ENCODE results near the gene GPX3. TPM values are rescaled to one million over a fixed set of nuclear protein-coding genes. Genes with fewer than 3 reads are reported as not detected.

GPX3 gene
- total and polyA plus RNA-seq, 9 of the 15 experiments (the other 6 are each of a cell fraction or from before 2014, with no cell fraction given): 0.25 to 0.86 TPM; not detected in 7

GRCh38 chr5:151042453-151043093 lies 22.2 kb downstream of the GPX3 start:
- H3K4me1 ChIP-seq (replicated peaks in 1 of 2; ENCODE audit: control insufficient read depth in 2 of 2, insufficient read depth in 2 of 2, low read length in 2 of 2): peaks cover 0 to 4% of the 10 kb centered on the region in 2 experiments; a peak in 1 of 5 replicates
- no peak overlapping the region for H2AFZ ChIP-seq (ENCODE audit: low read depth, low read length)
- in situ Hi-C loops (cut with MboI): no loop called here
- H3K4me3 ChIP-seq: no peak overlapping the region
- ChIA-PET CTCF (ENCODE audit: low intra/inter-chr PET ratio) (no interaction called here), POLR2A (interaction anchor here (0.7 to 1.4 kb wide), 2 partner anchors 12 to 73 kb away, joined by 3 to 4 read pairs; no protein-coding TSS in a partner anchor)
- FAIRE-seq (no peak), DNase-seq (ENCODE audit: extremely low read depth in 1 of 4, low spot score in 3 of 4) (no peak), ATAC-seq (no peak)
- H3K9ac ChIP-seq (ENCODE audit: insufficient read depth in 1 of 2, low read depth in 2 of 2, low read length in 2 of 2): peak overlapping the region in 1 of 2 experiments; percentile 39; a peak in 2 of 4 replicates
- intact Hi-C loops (cut with micrococcal nuclease): no loop called here
- no peaks in the 10 kb centered on the region for H3K9me3 ChIP-seq (replicated peaks; ENCODE audit: control insufficient read depth, insufficient read depth, low read depth, low read length)
- WGBS (ENCODE audit: insufficient coverage, low coverage, missing lambda C conversion rate): 91% methylated on average over 12 of the region's 12 CpGs
- H3K27ac ChIP-seq (ENCODE audit: extremely low read depth, low read depth, low read length): no peak overlapping the region
- BruUV-seq (replicated peaks): no TSS peak
- no peaks in the 10 kb centered on the region for H4K20me1 ChIP-seq (replicated peaks; ENCODE audit: control insufficient read depth, insufficient read depth, low read length)
- H3K9me1 ChIP-seq (ENCODE audit: control insufficient read depth, insufficient read depth, low read length): no peaks in the 10 kb centered on the region
- H3K4me2 ChIP-seq (ENCODE audit: insufficient read depth, low read length): no peak overlapping the region
- H3K79me2 ChIP-seq (ENCODE audit: control insufficient read depth, insufficient read depth, low read length): no peaks in the 10 kb centered on the region
- H3K27me3 ChIP-seq (ENCODE audit: control insufficient read depth in 2 of 2, insufficient read depth in 2 of 2, low read length in 2 of 2): no peaks in the 10 kb centered on the region
- peaks cover 75% of the 10 kb centered on the region for H3K36me3 ChIP-seq (ENCODE audit: control insufficient read depth, insufficient read depth, low read length)
- TF ChIP-seq TAF1 (IDR thresholded peaks at IDR 0.05; ENCODE audit: control insufficient read depth, extremely low read depth, insufficient read depth, low read length, severe bottlenecking) (no peak), NELFE (IDR thresholded peaks at IDR 0.05; ENCODE audit: insufficient read depth, insufficient read length) (no peak), STAG1 (CRISPR knock-in tag; IDR thresholded peaks at IDR 0.05; ENCODE audit: borderline replicate concordance) (no peak), NCOA1 (IDR thresholded peaks at IDR 0.05; ENCODE audit: low read depth) (no peak), ZNF431 (CRISPR knock-in tag; IDR thresholded peaks at IDR 0.05) (no peak), POU5F1 (IDR thresholded peaks at IDR 0.05; ENCODE audit: borderline replicate concordance, low read depth, low read length, partially characterized antibody) (no peak), USF1 (CRISPR knock-in tag; IDR thresholded peaks at IDR 0.05) (no peak), RFX7 (CRISPR knock-in tag; IDR thresholded peaks at IDR 0.05) (no peak), ZNF778 (CRISPR knock-in tag; IDR thresholded peaks at IDR 0.05) (no peak), ILF3 (IDR thresholded peaks at IDR 0.05; ENCODE audit: borderline replicate concordance) (no peak), PKNOX1 (IDR thresholded peaks at IDR 0.05) (no peak), BCOR (IDR thresholded peaks at IDR 0.05) (no peak), RBM39 (optimal IDR thresholded peaks at IDR 0.05; ENCODE audit: low read depth, low read length) (no peak), ZNF23 (CRISPR knock-in tag; IDR thresholded peaks at IDR 0.05) (no peak), TCF7 (IDR thresholded peaks at IDR 0.05; ENCODE audit: borderline replicate concordance) (no peak), HNRNPH1 (optimal IDR thresholded peaks at IDR 0.05; ENCODE audit: low read depth, low read length) (no peak)
- TF ChIP-seq, protein P1, sequence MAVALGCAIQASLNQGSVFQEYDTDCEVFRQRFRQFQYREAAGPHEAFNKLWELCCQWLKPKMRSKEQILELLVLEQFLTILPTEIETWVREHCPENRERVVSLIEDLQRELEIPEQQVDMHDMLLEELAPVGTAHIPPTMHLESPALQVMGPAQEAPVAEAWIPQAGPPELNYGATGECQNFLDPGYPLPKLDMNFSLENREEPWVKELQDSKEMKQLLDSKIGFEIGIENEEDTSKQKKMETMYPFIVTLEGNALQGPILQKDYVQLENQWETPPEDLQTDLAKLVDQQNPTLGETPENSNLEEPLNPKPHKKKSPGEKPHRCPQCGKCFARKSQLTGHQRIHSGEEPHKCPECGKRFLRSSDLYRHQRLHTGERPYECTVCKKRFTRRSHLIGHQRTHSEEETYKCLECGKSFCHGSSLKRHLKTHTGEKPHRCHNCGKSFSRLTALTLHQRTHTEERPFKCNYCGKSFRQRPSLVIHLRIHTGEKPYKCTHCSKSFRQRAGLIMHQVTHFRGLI (CRISPR knock-in tag; IDR thresholded peaks at IDR 0.05): no peak
- TF ChIP-seq, protein P2, sequence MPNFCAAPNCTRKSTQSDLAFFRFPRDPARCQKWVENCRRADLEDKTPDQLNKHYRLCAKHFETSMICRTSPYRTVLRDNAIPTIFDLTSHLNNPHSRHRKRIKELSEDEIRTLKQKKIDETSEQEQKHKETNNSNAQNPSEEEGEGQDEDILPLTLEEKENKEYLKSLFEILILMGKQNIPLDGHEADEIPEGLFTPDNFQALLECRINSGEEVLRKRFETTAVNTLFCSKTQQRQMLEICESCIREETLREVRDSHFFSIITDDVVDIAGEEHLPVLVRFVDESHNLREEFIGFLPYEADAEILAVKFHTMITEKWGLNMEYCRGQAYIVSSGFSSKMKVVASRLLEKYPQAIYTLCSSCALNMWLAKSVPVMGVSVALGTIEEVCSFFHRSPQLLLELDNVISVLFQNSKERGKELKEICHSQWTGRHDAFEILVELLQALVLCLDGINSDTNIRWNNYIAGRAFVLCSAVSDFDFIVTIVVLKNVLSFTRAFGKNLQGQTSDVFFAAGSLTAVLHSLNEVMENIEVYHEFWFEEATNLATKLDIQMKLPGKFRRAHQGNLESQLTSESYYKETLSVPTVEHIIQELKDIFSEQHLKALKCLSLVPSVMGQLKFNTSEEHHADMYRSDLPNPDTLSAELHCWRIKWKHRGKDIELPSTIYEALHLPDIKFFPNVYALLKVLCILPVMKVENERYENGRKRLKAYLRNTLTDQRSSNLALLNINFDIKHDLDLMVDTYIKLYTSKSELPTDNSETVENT (CRISPR knock-in tag; IDR thresholded peaks at IDR 0.05): no peak

All from K562 (cell line).